M059J (cell line): ENCODE measurements around the gene NKX2-1. TPM values are rescaled to one million over a fixed set of nuclear protein-coding genes. Genes with fewer than 3 reads are reported as not detected.

Experiments
- total RNA-seq: library from RNA; depleted of rRNA; stranded (reverse); fragments of >200 nt; shearing (Covaris generic); gene quantifications from 2 replicates; pipeline ENCODE4 v1.2.3, GENCODE V29; 2014; rRNA removed

The NKX2-1 gene
- total RNA-seq, 1 experiment from 2014 or later: 0.10 TPM

Other genes with a start within 250 kb of the NKX2-1 start
- 22.3 and 24.6 TPM in 2 replicates for gene MBIP, start 199.6 kb downstream of the NKX2-1 start, total RNA-seq
- gene NKX2-8, start 62.4 kb upstream of the NKX2-1 start, total RNA-seq: not detected in 2 replicates
- 1.7 and 2.2 TPM in 2 replicates for gene PAX9, start 141.6 kb upstream of the NKX2-1 start, total RNA-seq